ENCODE data around the gene COL28A1. TPM values are rescaled to one million over a fixed set of nuclear protein-coding genes. Genes with fewer than 3 reads are reported as not detected.
"Not testable (repeated sequence)": the region's sequence is repeated elsewhere in the genome, so short reads cannot be mapped to it uniquely, and the experiment has no call there.

The COL28A1 gene
- polyA plus RNA-seq, 4 donors: 9.0 to 13.1 (median 10.7) TPM

GRCh38 chr7:7563269-7563668, 27.6 kb upstream of the COL28A1 start:
- no peak for DNase-seq (ENCODE audit: low read depth in 4 of 4, low spot score in 3 of 4)

GRCh38 chr7:7562736-7563135, 27.1 kb upstream of the COL28A1 start:
- DNase-seq (ENCODE audit: low read depth in 4 of 4, low spot score in 3 of 4): no peak

- not testable (repeated sequence) for DNase-seq (ENCODE audit: low read depth in 4 of 4, low spot score in 3 of 4)
These were observed 25.9 kb upstream of the COL28A1 start for GRCh38 chr7:7561591-7561990.

- no peak for DNase-seq (ENCODE audit: low read depth in 4 of 4, low spot score in 3 of 4)
These were observed 21.6 kb upstream of the COL28A1 start for GRCh38 chr7:7557252-7557651.

GRCh38 chr7:7556852-7557251, 21.2 kb upstream of the COL28A1 start:
- no peak for DNase-seq (ENCODE audit: low read depth in 4 of 4, low spot score in 3 of 4)

- DNase-seq (ENCODE audit: low read depth in 4 of 4, low spot score in 3 of 4): no peak
These were observed 19.2 kb upstream of the COL28A1 start for GRCh38 chr7:7554649-7555575.

GRCh38 chr7:7554021-7554432, 18.4 kb upstream of the COL28A1 start:
- DNase-seq (ENCODE audit: low read depth in 4 of 4, low spot score in 3 of 4): no peak

GRCh38 chr7:7553386-7553785, 17.7 kb upstream of the COL28A1 start:
- DNase-seq (ENCODE audit: low read depth in 4 of 4, low spot score in 3 of 4): no peak

GRCh38 chr7:7552199-7552598, 16.5 kb upstream of the COL28A1 start:
- no peak for DNase-seq (ENCODE audit: low read depth in 4 of 4, low spot score in 3 of 4)

GRCh38 chr7:7550663-7551062, 15.0 kb upstream of the COL28A1 start:
- no peak for DNase-seq (ENCODE audit: low read depth in 4 of 4, low spot score in 3 of 4)

- no peak for DNase-seq (ENCODE audit: low read depth in 4 of 4, low spot score in 3 of 4)
These were observed 12.7 kb upstream of the COL28A1 start for GRCh38 chr7:7548407-7548806.

GRCh38 chr7:7542251-7542835, 6.7 kb upstream of the COL28A1 start:
- no peak for DNase-seq (ENCODE audit: low read depth in 4 of 4, low spot score in 3 of 4)

GRCh38 chr7:7539711-7540110, 4.0 kb upstream of the COL28A1 start:
- DNase-seq (ENCODE audit: low read depth in 4 of 4, low spot score in 3 of 4): no peak

- no peak for DNase-seq (ENCODE audit: low read depth in 4 of 4, low spot score in 3 of 4)
These were observed 3.5 kb upstream of the COL28A1 start for GRCh38 chr7:7539152-7539551.

- DNase-seq (ENCODE audit: low read depth in 4 of 4, low spot score in 3 of 4): no peak
These were observed 2.0 kb upstream of the COL28A1 start for GRCh38 chr7:7537711-7538110.

GRCh38 chr7:7536396-7537019, 835 bp upstream of the COL28A1 start:
- DNase-seq (ENCODE audit: low read depth in 4 of 4, low spot score in 3 of 4): no peak

- DNase-seq (ENCODE audit: low read depth in 4 of 4, low spot score in 3 of 4): no peak
These were observed 1.7 kb downstream of the COL28A1 start for GRCh38 chr7:7533831-7534430.

GRCh38 chr7:7529328-7529727, 6.3 kb downstream of the COL28A1 start:
- DNase-seq (ENCODE audit: low read depth in 4 of 4, low spot score in 3 of 4): no peak

GRCh38 chr7:7527047-7527446, 8.6 kb downstream of the COL28A1 start:
- no peak for DNase-seq (ENCODE audit: low read depth in 4 of 4, low spot score in 3 of 4)

- DNase-seq (ENCODE audit: low read depth in 4 of 4, low spot score in 3 of 4): no peak
These were observed 9.7 kb downstream of the COL28A1 start for GRCh38 chr7:7526006-7526405.

- no peak for DNase-seq (ENCODE audit: low read depth in 4 of 4, low spot score in 3 of 4)
These were observed 11.6 kb downstream of the COL28A1 start for GRCh38 chr7:7524121-7524520.
